ENCODE data around the gene SLIT3.

- no peak for TF ChIP-seq ZNF302 (tag by site-specific recombination; IDR thresholded peaks at IDR 0.05; ENCODE audit: low read depth)
- no peak for TF ChIP-seq CTCF (tag by site-specific recombination; IDR thresholded peaks at IDR 0.05)
- TF ChIP-seq ZNF48 (tag by site-specific recombination; IDR thresholded peaks at IDR 0.05) = no peak
- TF ChIP-seq KLF17 (tag by site-specific recombination; IDR thresholded peaks at IDR 0.05) = no peak
Observed at GRCh38 chr5:168672888-168673287, 628.1 kb downstream of the SLIT3 start.
